SK-N-SH (cell line): ENCODE measurements around the gene KCNIP4.

Experiments used
- CTCF ChIP-seq: fragments of 200-600 bp; sonication (generic); IDR thresholded peaks from 2 replicates; pipeline ENCODE4 v1.6.1; 2017; ENCODE audit warnings: antibody characterized with exemption, mild to moderate bottlenecking, moderate library complexity
- ELF1 ChIP-seq: IDR thresholded peaks from 2 replicates; pipeline ENCODE4 v1.4.0; 2012

DNA sequence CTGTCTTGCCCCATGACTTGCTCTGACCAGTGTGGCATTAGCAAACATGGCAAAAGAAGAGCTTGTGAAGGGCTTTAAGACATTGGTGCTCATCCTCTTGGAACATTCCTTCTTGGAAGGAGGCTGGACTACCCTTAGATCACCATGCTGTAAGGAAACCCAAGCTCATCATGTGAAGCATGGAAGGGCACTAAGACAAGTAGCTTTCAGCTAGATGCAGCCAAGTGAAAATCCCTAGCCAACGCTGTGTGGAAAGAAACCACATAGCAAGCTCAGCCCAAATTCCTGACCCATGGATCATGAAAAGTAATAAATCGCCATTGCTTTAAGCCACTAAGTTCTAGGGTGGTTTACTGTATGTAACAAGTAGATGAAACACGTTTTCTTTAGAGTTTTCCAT, 1260.7 kb downstream of the KCNIP4 start:
- no peak for TF ChIP-seq ELF1
- TF ChIP-seq CTCF = no peak
